ENCODE measurements around the gene HSFX2.

The HSFX2 gene

DNA sequence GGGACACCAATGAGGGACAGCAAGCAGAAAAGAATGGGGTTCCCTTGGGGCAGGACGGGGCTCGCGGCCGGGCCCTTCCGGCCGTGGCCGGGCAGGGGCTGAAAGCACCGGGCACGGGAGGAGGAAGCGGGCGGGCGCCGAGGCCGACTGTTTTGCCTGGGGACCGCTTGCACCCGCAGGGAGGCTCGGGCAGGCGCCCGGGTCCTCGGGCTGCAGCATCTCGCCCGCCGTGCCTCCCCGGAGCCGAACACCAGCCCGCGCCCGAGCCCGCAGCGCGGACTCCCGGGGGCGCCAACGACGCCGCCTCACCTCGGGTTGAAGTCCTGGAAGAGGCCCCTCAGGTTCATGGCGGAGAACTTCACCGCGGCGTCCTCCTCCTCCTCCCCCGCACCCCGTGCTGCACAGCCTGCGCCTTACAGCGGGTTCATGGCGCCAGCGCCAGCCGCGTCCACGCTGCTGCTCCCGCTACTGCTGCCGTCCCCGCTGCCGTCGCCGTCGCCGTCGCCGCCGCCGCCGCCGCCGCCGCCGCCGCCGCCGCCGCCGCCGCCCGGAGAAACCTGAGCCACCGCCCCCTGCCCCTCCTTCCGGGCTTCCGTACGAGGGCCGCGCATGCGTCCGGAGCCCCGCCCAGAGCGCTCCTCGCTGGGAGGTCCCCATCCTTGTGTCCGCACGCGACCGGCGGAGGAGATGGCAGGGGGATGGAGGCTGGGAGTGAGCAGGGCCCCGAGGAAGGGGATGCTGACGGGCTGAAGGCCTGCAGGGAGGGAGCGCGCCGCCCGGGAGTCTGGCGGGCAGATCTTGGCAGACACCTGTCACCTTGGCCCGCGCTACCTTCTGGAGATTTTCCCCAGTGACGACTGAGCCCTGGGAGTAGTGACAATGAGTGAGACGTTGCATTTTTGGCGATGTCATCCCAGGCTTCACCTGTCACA is 36.4 kb upstream of the HSFX2 start, which contains the start of gene TMEM185A:
Gene TMEM185A, minus strand, starts transcription at position 559 of the 932 bp plus-strand sequence. Its CDS starts 212 bp downstream, at position 347.
- H3K4me2 ChIP-seq (ENCODE audit: low read depth, low read length, poor library complexity, severe bottlenecking): peak within 1 kb of the TSS; percentile 95
- H3K4me3 ChIP-seq (ENCODE audit: low read length, poor library complexity, severe bottlenecking): peak within 1 kb of the TSS; percentile 81
- H3K9me2 ChIP-seq (replicated peaks; ENCODE audit: low read depth, low read length): no peaks in the 10 kb centered on the region
- H3K4me1 ChIP-seq (ENCODE audit: insufficient read depth, low read length, poor library complexity, severe bottlenecking): peaks cover 34% of the 10 kb centered on the region
- no peak for TF ChIP-seq EZH2phosphoT487 (IDR thresholded peaks at IDR 0.05; ENCODE audit: borderline replicate concordance)
- TF ChIP-seq, protein P1, sequence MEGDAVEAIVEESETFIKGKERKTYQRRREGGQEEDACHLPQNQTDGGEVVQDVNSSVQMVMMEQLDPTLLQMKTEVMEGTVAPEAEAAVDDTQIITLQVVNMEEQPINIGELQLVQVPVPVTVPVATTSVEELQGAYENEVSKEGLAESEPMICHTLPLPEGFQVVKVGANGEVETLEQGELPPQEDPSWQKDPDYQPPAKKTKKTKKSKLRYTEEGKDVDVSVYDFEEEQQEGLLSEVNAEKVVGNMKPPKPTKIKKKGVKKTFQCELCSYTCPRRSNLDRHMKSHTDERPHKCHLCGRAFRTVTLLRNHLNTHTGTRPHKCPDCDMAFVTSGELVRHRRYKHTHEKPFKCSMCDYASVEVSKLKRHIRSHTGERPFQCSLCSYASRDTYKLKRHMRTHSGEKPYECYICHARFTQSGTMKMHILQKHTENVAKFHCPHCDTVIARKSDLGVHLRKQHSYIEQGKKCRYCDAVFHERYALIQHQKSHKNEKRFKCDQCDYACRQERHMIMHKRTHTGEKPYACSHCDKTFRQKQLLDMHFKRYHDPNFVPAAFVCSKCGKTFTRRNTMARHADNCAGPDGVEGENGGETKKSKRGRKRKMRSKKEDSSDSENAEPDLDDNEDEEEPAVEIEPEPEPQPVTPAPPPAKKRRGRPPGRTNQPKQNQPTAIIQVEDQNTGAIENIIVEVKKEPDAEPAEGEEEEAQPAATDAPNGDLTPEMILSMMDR (conservative IDR thresholded peaks at IDR 0.05; ENCODE audit: low read length): no peak
- H3F3A ChIP-seq (ENCODE audit: low read depth): no peaks in the 10 kb centered on the region
- H2AFZ ChIP-seq (ENCODE audit: low read length): peak within 1 kb of the TSS; percentile 84
- H3K9me3 ChIP-seq (ENCODE audit: insufficient read depth, low read depth, low read length): no peaks in the 10 kb centered on the region
- H3K79me2 ChIP-seq (ENCODE audit: insufficient read depth, low read length): peaks cover 41% of the 10 kb centered on the region
- peaks cover 20% of the 10 kb centered on the region for H4K20me1 ChIP-seq (ENCODE audit: insufficient read depth, low read length, poor library complexity, severe bottlenecking)
- H3K27me3 ChIP-seq (ENCODE audit: insufficient read depth, low read length, poor library complexity, severe bottlenecking): no peaks in the 10 kb centered on the region
- peak within 1 kb of the TSS; percentile 79 for H3K9ac ChIP-seq (ENCODE audit: low read depth, low read length, poor library complexity, severe bottlenecking)
- no peaks in the 10 kb centered on the region for H3K36me3 ChIP-seq (ENCODE audit: insufficient read depth, low read length)

GRCh38 chrX:149630681-149631233 is 35.6 kb upstream of the HSFX2 start:
- Histone ChIP-seq H4K20me1 (ENCODE audit: insufficient read depth, low read length, poor library complexity, severe bottlenecking) (peaks cover 22% of the 10 kb centered on the region), H3K4me3 (ENCODE audit: low read length, poor library complexity, severe bottlenecking) (peak overlapping the region; percentile 81), H3K27me3 (ENCODE audit: insufficient read depth, low read length, poor library complexity, severe bottlenecking) (no peaks in the 10 kb centered on the region), H3K4me2 (ENCODE audit: low read depth, low read length, poor library complexity, severe bottlenecking) (peak overlapping the region; percentile 95), H3K9me2 (replicated peaks; ENCODE audit: low read depth, low read length) (no peaks in the 10 kb centered on the region), H3K4me1 (ENCODE audit: insufficient read depth, low read length, poor library complexity, severe bottlenecking) (peaks cover 34% of the 10 kb centered on the region), H3K9me3 (ENCODE audit: insufficient read depth, low read depth, low read length) (no peaks in the 10 kb centered on the region), H3K9ac (ENCODE audit: low read depth, low read length, poor library complexity, severe bottlenecking) (peak overlapping the region; percentile 79), H3F3A (ENCODE audit: low read depth) (no peaks in the 10 kb centered on the region), H3K36me3 (ENCODE audit: insufficient read depth, low read length) (no peaks in the 10 kb centered on the region), H2AFZ (ENCODE audit: low read length) (peak overlapping the region; percentile 84; the same call in 1 of the 2 replicates), H3K79me2 (ENCODE audit: insufficient read depth, low read length) (peaks cover 48% of the 10 kb centered on the region)
- TF ChIP-seq, protein P1 (conservative IDR thresholded peaks at IDR 0.05; ENCODE audit: low read length): no peak
- TF ChIP-seq EZH2phosphoT487 (IDR thresholded peaks at IDR 0.05; ENCODE audit: borderline replicate concordance): no peak

- Histone ChIP-seq H3F3A (ENCODE audit: low read depth) (no peaks in the 10 kb centered on the region), H3K4me2 (ENCODE audit: low read depth, low read length, poor library complexity, severe bottlenecking) (peak overlapping the region; percentile 95), H3K4me3 (ENCODE audit: low read length, poor library complexity, severe bottlenecking) (peak overlapping the region; percentile 81), H3K9me2 (replicated peaks; ENCODE audit: low read depth, low read length) (no peaks in the 10 kb centered on the region), H3K27me3 (ENCODE audit: insufficient read depth, low read length, poor library complexity, severe bottlenecking) (no peaks in the 10 kb centered on the region), H2AFZ (ENCODE audit: low read length) (no peak overlapping the region), H4K20me1 (ENCODE audit: insufficient read depth, low read length, poor library complexity, severe bottlenecking) (peaks cover 22% of the 10 kb centered on the region), H3K9ac (ENCODE audit: low read depth, low read length, poor library complexity, severe bottlenecking) (peak overlapping the region; percentile 79), H3K36me3 (ENCODE audit: insufficient read depth, low read length) (no peaks in the 10 kb centered on the region), H3K4me1 (ENCODE audit: insufficient read depth, low read length, poor library complexity, severe bottlenecking) (peaks cover 34% of the 10 kb centered on the region), H3K9me3 (ENCODE audit: insufficient read depth, low read depth, low read length) (no peaks in the 10 kb centered on the region), H3K79me2 (ENCODE audit: insufficient read depth, low read length) (peaks cover 55% of the 10 kb centered on the region)
- TF ChIP-seq, protein P1 (conservative IDR thresholded peaks at IDR 0.05; ENCODE audit: low read length): no peak
- TF ChIP-seq EZH2phosphoT487 (IDR thresholded peaks at IDR 0.05; ENCODE audit: borderline replicate concordance): no peak
These were observed 34.7 kb upstream of the HSFX2 start for GRCh38 chrX:149629730-149630387.
